GM21737 (cell line): ENCODE measurements around the gene BAD.
"Not testable (repeated sequence)": the region's sequence is repeated elsewhere in the genome, so short reads cannot be mapped to it uniquely, and the experiment has no call there.

Source experiments
- ATAC-seq: cut with Tn5 transposase; IDR thresholded peaks from one replicate; pipeline ENCODE4 v1.9.1; 2021; ENCODE audit warnings: mild to moderate bottlenecking, moderate library complexity; ENCODE audit not compliant: unreplicated experiment

The BAD gene

DNA sequence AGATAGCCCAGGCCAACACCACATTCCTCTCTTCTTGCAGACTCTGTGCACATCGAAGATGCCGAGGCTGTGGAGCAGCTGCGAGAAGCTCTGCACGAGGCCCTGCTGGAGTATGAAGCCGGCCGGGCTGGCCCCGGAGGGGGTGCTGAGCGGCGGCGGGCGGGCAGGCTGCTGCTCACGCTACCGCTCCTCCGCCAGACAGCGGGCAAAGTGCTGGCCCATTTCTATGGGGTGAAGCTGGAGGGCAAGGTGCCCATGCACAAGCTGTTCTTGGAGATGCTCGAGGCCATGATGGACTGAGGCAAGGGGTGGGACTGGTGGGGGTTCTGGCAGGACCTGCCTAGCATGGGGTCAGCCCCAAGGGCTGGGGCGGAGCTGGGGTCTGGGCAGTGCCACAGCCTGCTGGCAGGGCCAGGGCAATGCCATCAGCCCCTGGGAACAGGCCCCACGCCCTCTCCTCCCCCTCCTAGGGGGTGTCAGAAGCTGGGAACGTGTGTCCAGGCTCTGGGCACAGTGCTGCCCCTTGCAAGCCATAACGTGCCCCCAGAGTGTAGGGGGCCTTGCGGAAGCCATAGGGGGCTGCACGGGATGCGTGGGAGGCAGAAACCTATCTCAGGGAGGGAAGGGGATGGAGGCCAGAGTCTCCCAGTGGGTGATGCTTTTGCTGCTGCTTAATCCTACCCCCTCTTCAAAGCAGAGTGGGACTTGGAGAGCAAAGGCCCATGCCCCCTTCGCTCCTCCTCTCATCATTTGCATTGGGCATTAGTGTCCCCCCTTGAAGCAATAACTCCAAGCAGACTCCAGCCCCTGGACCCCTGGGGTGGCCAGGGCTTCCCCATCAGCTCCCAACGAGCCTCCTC lies 31.4 kb upstream of the BAD start:
- ATAC-seq: not testable (repeated sequence)

DNA sequence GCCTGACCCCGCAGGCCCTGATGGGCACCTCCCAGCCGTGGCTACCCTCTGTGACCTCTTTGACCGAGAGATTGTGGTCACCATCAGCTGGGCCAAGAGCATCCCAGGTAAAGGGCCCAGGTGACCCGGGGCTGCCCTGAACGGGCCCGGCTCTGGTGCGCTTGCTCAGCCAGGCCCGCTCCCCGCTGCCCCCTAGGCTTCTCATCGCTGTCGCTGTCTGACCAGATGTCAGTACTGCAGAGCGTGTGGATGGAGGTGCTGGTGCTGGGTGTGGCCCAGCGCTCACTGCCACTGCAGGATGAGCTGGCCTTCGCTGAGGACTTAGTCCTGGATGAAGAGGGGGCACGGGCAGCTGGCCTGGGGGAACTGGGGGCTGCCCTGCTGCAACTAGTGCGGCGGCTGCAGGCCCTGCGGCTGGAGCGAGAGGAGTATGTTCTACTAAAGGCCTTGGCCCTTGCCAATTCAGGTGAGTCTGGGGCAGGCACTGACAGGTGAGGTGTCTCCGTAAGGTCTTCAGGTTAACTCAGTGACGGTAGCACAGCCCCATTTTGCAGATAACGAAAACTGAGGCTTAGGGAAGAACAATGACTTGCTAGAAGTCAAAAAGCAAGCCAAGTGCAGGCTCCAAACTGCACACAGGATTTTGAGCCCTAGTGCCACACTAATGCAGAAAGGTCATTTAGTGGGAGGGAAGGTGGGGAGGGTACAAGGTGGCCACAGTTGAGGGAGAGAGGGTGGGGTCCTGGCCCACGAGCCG lies 30.5 kb upstream of the BAD start:
- no peak for ATAC-seq

DNA sequence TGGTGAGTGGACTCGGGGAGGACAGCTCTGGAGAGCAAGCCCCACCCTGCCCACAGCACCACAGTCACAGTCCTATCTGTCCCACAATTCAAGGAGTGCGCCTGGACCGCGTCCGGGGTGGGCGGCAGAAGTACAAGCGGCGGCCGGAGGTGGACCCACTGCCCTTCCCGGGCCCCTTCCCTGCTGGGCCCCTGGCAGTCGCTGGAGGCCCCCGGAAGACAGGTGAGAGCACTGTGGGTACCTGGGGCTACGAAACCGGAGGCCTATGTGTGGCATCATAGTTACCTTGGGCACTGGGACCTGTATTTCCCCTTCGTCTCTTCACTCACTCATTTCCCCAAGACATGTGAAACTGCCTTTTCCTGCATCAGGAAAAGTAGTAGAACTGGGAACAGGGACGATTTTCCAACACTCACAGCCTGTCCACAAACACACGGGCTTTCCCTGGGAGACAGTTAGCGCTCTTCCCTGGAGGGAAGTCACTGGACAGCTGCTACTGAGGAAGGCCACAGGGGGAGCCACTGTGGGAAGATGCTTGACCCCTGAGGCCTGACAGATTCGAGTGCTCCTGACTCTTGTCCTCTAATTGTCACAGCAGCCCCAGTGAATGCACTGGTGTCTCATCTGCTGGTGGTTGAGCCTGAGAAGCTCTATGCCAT lies 29.8 kb upstream of the BAD start:
- no peak for ATAC-seq

DNA sequence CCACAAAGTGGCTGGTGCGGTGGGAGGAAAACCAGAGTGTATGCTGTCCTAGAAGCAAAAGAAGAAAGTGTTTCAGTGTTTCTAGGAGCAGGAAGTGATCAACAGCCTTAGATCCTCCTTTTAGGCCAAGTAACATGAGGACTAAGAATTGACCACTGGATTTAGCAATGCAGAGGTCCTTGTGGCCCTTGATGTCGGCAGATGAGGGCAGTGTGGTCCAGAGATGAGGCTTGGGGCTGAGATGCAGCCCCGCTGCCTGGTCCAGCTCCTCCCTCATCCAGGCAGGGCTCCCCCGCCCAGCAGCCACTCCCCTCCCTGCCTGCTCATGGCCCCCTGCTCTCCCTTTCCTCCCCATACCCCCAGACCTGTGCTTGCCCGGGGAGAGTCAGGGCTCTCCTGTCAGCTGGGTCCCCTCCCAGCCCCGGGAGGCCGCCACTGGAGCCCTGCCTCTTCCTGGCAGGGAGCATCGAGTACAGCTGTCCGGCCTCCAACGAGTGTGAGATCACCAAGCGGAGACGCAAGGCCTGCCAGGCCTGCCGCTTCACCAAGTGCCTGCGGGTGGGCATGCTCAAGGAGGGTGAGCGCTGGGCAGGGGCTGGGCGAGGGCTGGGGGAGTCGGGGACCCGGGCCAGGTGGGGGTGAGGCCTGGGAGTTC lies 29.2 kb upstream of the BAD start:
- ATAC-seq: no peak

DNA sequence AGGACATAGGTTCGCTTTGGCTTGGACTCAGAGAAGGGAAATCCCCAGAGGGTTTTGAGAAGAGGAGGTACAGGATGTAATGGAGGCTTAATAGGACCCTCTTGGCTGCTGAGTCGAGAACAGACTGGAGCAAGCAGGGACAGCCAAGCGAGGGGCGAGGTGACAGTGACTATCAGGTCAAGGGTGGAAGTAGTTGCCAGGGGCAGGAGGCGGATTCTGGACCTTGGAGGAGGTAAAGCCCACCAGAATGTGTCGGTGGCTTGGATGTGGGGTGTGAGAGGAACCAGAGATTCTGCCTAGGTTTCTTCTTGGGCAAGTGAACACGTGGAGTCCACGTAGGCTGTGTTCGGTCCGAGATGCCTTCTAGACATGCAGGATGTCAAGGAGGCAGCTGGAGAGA lies 28.5 kb upstream of the BAD start:
- no peak for ATAC-seq

DNA sequence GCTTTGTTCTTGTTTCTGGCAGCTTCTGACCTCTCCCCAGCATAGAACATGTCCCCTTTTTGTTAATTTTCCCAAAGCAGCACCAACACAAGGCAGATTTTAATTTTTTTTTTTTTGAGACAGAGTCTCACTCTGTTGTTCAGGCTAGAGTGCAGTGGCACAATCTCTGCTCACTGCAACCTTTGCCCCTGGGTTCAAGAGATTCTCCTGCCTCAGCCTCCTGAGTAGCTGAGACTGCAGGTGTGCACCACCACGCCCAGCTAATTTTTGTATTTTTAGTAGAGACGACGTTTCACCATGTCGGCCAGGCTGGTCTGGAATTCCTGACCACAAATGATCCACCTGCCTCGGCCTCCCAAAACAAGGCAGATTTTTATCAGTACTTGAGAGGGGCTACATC lies 23.3 kb upstream of the BAD start:
- ATAC-seq: not testable (repeated sequence)

DNA sequence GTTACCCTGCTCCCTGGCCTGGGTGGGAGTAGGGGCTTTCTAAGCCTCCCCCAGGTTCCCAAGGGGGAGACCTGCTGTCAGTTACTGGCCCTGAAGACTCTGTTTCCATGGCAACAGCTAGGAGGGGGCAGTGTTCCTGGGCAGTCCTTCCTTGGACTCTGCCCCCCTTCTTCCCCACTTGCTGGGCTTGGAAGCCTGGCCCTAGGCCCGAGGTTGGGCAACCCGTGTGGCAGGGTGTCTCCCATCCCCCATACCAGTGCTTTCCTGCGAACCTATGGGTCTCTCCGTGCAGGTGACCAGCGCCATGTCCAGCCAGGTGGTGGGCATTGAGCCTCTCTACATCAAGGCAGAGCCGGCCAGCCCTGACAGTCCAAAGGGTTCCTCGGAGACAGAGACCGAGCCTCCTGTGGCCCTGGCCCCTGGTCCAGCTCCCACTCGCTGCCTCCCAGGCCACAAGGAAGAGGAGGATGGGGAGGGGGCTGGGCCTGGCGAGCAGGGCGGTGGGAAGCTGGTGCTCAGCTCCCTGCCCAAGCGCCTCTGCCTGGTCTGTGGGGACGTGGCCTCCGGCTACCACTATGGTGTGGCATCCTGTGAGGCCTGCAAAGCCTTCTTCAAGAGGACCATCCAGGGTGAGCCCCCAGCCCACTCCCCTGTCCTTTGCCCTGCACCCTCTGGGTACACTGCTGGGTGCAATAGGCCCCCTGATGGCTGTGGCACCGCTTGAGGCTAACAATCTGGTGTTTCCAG lies 22.6 kb upstream of the BAD start:
- no peak for ATAC-seq

DNA sequence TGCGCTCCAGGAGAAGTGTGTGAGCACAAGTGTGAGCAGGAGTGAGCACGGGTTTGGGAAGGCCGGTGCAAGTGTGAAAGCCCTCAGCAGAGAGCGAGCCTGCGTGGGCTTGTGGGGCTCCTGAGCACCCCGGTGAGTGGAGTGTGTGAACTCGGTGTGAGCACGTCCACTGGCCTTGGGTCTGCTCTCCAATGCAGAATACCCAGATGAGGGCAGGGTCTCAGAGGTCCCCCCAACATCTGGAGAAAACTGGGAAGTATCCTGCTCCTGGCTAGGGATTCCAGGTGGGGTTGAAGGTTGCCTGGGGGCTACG lies 22.1 kb upstream of the BAD start:
- no peak for ATAC-seq

DNA sequence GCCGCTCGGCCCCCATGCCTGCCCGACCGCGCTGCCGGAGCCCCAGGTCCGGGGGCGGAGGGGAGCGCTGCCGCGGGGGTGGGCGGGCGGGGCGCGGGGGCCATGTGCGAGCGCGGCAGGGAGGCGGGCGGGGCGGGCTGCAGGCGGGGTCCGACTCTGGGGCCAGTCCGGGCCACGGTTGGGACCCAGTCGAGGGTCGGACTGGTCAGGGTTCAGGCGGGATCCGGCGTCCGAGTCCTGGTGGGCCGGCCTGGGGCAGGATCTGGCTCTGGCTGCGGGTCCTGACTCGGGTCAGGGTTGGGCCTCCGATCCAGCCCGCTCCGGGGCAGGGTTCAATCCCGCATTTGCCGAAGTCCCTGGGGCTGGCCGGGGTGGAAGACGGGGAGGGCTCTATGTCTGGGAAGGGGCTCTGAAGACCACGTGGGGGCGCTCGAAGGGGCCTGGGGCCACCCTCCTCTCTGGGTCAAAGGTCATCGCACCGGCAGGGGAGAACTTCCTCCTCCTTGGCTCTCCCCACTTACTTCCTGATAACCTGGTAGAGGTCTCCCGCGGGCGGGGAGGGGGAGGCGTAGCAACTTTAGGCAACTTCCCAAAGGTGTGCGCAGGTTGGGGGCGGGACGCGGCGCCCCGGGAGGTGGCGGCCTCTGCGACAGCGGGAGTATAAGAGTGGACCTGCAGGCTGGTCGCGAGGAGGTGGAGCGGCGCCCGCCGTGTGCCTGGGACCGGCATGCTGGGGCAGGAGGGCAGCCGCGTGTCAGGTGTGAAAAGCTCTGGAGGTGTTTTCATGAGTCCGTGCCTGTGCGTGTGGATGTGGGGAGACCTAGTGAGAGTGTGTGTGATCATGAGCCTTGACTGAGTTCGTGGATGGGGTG lies 21.5 kb upstream of the BAD start:
- peak; percentile 21 for ATAC-seq

DNA sequence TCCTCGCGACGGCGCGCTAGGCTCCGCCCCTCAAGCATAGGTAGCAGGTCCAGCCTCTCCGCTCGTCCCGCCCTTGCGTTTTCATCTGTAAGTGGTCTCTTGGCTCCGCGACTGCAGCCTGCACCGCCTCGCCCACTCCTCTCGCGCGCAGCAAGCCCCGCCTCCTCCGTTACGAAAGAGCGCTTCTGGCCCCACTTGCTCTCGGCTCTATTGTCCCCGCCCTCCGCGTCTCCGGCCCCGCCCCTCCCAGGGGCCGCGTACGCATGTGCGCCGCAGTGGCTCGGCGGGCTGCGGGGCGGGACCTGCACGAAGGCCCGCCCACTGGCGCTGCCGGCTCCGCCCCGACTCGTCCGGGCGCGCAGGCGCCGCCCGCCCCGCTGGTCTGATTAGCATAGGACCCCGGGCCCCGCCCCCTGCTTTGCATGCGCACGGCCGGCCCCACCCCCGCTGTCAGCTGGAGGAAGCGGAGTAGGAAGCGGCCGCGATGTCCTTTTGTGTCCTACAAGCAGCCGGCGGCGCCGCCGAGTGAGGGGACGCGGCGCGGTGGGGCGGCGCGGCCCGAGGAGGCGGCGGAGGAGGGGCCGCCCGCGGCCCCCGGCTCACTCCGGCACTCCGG lies 20.7 kb upstream of the BAD start, which contains the start of gene ESRRA:
Gene ESRRA (plus strand): TSS at position 450 of the 616 bp plus-strand sequence. CDS start 1,656 bp downstream, outside the sequence.
- peak; percentile 64 for ATAC-seq

DNA sequence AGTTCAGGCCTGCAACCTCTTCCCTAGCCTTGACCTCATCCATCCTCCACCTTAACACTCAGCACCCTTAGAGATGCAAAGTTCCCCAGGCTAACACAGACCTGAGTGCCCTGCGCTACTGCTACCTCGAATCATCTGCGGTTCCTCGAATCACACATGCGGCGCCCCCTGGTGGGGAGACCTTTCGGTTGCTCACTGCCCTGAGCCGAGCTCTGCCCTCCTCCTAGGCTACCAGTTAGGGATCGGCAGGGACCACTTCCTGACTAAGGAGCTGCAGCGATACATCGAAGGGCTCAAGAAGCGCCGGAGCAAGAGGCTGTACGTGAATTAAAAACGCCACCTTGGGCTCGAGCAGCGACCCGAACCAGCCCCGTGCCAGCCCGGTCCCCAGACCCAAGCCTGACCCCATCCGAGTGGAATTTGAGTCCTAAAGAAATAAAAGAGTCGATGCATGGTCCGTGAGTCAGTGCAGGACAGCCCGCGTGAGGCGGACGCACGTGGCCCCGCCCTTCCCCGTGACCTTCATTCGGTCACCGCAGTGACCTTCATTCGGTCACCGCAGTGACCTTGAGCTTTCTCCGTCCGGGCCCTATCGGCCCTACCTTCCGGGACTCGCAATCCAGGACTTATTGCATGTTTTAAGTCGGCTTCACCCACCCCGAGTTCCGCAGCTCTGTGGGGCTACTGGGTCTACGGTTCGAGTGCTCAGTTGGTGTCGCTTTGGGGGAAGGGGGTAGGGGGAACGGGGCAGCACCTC lies 20.0 kb upstream of the BAD start:
- peak; percentile 16 for ATAC-seq

DNA sequence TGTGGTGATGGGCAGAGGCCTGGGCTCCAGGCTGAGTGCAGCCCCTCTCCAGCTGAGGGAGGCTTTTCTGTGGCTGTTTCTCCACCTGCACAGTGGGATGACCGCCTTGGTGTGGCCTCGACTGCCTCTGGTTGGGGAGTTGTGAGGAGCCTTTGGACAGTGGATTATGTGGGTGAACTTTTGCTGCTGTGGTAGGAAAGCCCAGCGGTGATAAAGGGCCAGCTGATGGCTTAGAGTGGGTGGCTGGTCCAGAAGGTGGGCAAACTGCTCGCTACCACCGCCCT lies 19.5 kb upstream of the BAD start:
- ATAC-seq: no peak

DNA sequence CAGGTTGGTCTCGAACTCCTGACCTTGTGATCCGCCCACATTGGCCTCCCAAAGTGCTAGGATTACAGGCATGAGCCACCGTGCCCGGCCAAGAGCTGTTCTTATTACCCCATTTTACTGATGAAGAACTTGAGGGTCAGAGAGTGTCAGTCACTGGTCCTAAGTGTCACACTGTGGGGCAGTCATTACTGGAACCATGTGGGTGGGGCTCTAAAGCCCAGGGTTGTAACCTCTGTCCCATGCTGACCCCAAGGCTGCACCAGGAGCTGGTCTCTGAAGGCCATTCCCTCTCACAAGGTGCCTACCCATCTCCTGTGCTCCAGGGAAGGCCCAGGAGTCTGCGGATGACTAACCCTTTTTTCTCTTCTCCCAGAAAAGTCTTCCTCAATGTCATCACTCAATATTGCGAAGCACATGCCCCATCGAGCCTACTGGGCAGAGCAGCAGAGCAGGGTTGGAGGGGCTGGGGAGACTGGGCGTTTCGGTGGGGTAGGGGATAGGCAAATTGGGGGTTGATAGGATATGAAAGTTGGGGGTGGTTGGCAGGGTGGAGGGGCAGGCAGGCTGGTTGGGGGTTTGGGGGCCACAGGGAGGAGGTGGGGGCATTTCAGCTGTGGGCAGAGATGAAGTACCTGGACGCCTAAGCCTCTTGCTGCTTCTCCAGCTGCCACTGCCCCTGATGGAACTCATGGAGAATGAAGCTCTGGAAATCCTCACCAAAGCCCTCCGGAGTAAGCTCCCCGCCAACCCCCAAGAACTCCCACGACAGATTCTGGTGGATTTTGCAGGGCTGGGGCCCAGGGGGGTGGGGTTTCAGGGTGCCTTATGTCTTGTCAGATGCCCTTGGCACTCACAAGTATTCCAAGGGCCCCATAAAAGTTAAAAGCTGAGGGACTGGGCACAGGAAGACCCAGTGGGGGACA lies 18.9 kb upstream of the BAD start:
- ATAC-seq: no peak

DNA sequence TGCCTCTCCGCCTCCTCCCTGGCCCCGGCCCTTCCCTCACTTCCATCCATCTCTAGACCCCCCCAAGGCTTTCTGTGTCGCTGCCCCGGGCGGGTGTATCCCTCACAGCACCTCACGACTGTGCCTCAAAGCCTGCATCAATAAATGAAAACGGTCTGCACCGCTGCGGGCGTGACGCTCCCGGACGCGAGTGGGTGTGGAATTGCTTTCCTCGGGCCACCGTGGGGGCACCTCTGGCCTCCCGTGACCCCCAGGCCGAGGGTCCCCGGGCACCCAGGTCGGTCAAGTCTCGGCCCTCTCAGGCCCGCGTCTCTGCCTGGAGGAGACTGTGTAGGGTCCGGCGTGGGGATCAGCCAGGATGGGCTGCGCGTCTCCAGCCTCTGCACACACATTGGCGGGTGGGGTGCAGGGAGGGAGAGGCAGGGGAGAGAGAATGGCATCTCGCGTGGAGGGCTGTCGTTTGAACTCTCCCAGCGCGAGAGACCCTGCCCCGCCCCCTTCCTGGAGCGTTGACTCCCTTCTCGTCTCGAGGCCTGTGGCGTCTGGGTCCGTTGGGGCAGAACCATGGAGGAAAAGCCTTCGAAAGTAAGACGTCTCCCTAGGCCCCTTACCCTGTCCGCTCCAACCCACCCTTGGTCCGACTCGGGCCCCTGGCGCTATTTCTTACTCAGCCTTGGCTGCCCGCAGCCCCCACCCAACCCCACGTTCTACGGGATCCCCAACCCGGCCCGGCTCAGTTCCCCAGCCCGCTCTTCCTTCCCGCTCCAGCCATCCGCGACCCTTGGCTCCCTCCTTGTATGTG lies 15.6 kb upstream of the BAD start, which contains the start of gene CATSPERZ:
Gene CATSPERZ (plus strand): TSS at position 512 of the 802 bp plus-strand sequence. CDS start 53 bp downstream, at position 565.
- ATAC-seq: no peak

DNA sequence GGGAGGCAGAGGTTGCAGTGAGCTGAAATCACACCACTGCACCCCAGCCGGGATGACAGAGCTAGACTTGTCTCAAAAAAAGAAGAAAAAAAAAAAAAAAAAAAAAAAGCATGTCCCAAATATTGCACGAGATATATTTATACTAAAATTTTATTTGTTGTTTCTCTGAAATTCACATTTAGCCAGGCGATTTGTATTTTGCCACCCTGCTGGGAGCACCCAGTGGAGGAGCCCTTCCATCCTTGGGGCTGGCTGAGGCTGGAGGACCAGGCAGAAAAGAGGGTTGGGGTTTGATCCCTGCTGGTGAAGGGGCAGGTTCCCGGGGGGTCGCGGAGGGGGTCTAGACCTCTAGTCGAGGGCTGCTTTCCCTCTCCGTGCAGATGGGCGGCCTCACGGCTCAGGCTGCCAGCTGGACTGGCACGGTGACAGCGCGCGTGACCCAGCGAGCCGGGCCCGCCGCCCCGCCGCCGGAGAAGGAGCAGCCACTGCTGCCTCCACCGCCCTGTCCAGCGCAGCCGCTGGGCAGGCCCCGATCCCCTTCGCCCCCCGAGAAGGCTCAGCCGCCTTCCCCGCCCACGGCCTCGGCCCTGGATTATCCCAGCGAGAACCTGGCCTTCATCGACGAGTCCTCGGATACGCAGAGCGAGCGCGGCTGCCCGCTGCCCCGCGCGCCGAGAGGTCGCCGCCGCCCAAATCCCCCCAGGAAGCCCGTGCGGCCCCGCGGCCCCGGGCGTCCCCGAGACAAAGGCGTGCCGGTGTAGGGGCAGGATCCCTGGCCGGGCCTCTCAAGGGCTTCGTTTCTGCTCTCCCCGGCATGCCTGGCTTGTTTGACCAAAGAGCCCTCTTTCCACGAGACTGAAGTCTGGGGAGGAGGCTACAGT lies 14.7 kb upstream of the BAD start:
- no peak for ATAC-seq
